GM19467 (cell line): ENCODE data around the gene ACCS.

ENCODE experiments used
- ATAC-seq: cut with Tn5 transposase; IDR thresholded peaks from one replicate; pipeline ENCODE4 v1.9.1; 2021; ENCODE audit warnings: mild to moderate bottlenecking, moderate library complexity; ENCODE audit not compliant: unreplicated experiment

ACCS gene

GRCh38 chr11:44036811-44037657 is 29.0 kb upstream of the ACCS start:
- ATAC-seq: no peak

- no peak for ATAC-seq
Observed at GRCh38 chr11:44037658-44037998, 28.4 kb upstream of the ACCS start.

- no peak for ATAC-seq
Observed at GRCh38 chr11:44043157-44043556, 22.9 kb upstream of the ACCS start.

- ATAC-seq: no peak
Observed at GRCh38 chr11:44046182-44046581, 19.9 kb upstream of the ACCS start.

- ATAC-seq: no peak
Observed at GRCh38 chr11:44047298-44047697, 18.8 kb upstream of the ACCS start.

GRCh38 chr11:44047931-44048431 is 18.1 kb upstream of the ACCS start, which contains the start of gene ACCSL:
ACCSL (plus strand) TSS chr11:44047981; CDS start chr11:44048037, 56 bp downstream.
- no peak for ATAC-seq

GRCh38 chr11:44049832-44050231 is 16.2 kb upstream of the ACCS start:
- no peak for ATAC-seq

- no peak for ATAC-seq
Observed at GRCh38 chr11:44051171-44051570, 14.9 kb upstream of the ACCS start.

GRCh38 chr11:44057340-44057739 is 8.7 kb upstream of the ACCS start:
- ATAC-seq: no peak

GRCh38 chr11:44058275-44058674 is 7.8 kb upstream of the ACCS start:
- no peak for ATAC-seq

GRCh38 chr11:44065161-44065661 is 859 bp upstream of the ACCS start:
- no peak for ATAC-seq

GRCh38 chr11:44066732-44067141 is 667 bp downstream of the ACCS start:
- ATAC-seq: no peak

- no peak for ATAC-seq
Observed at GRCh38 chr11:44067266-44067665, 1.2 kb downstream of the ACCS start.

- ATAC-seq: no peak
Observed at GRCh38 chr11:44068180-44068579, 2.1 kb downstream of the ACCS start.

GRCh38 chr11:44071157-44071556 is 5.1 kb downstream of the ACCS start:
- no peak for ATAC-seq

- ATAC-seq: no peak
Observed at GRCh38 chr11:44072757-44073658, 6.9 kb downstream of the ACCS start.

GRCh38 chr11:44078794-44079193 is 12.7 kb downstream of the ACCS start:
- ATAC-seq: no peak

- no peak for ATAC-seq
Observed at GRCh38 chr11:44079376-44079775, 13.3 kb downstream of the ACCS start.

GRCh38 chr11:44080951-44081350 is 14.9 kb downstream of the ACCS start:
- ATAC-seq: no peak

GRCh38 chr11:44082645-44083044 is 16.6 kb downstream of the ACCS start:
- no peak for ATAC-seq

- ATAC-seq: no peak
Observed at GRCh38 chr11:44083433-44083832, 17.4 kb downstream of the ACCS start.
